ENCODE results near the gene SUSD6. TPM values are rescaled to one million over a fixed set of nuclear protein-coding genes. Genes with fewer than 3 reads are reported as not detected.

Gene SUSD6
- total and polyA plus RNA-seq, 9 of the 15 experiments (the other 6 are each of a cell fraction or from before 2014, with no cell fraction given): 2.9 to 20.7 (median 5.6) TPM

- intact Hi-C loops (cut with micrococcal nuclease): loop anchor here (5.0 kb wide), 1 partner anchor 51 kb away; no protein-coding TSS in a partner anchor
- Histone ChIP-seq H2AFZ (ENCODE audit: low read depth, low read length) (no peak overlapping the region), H3K79me2 (ENCODE audit: control insufficient read depth, insufficient read depth, low read length) (peaks cover 99% of the 10 kb centered on the region), H3K9me3 (replicated peaks; ENCODE audit: control insufficient read depth, insufficient read depth, low read depth, low read length) (no peaks in the 10 kb centered on the region), H3K9me1 (ENCODE audit: control insufficient read depth, insufficient read depth, low read length) (no peaks in the 10 kb centered on the region), H3K4me2 (ENCODE audit: insufficient read depth, low read length) (peak overlapping the region; percentile 17), H3K27me3 (ENCODE audit: control insufficient read depth in 2 of 2, insufficient read depth in 2 of 2, low read length in 2 of 2) (no peaks in the 10 kb centered on the region), H3K27ac (ENCODE audit: extremely low read depth, low read depth, low read length) (peak overlapping the region; percentile 80; the same call in 2 of the 3 replicates), H3K4me1 (replicated peaks in 1 of 2; ENCODE audit: control insufficient read depth in 2 of 2, insufficient read depth in 2 of 2, low read length in 2 of 2) (peaks cover 17 to 71% of the 10 kb centered on the region in 2 experiments), H3K4me3 (no peak overlapping the region), H4K20me1 (replicated peaks; ENCODE audit: control insufficient read depth, insufficient read depth, low read length) (no peaks in the 10 kb centered on the region), H3K9ac (ENCODE audit: insufficient read depth in 1 of 2, low read depth in 2 of 2, low read length in 2 of 2) (peak overlapping the region in 1 of 2 experiments; percentile 10; a peak in 1 of 4 replicates), H3K36me3 (ENCODE audit: control insufficient read depth, insufficient read depth, low read length) (0 out of 3 replicates have a peak, but pooled peaks cover 2% of the 10 kb centered on the region)
- 0 out of 2 replicates have a peak, but pooled peaks have one; percentile 40 for TF ChIP-seq SMARCE1 (IDR thresholded peaks at IDR 0.05)
- TF ChIP-seq JUND (IDR thresholded peaks at IDR 0.05; ENCODE audit: borderline replicate concordance, low read depth, low read length): peak; percentile 38; the same call in 1 of the 2 replicates
- TF ChIP-seq JUND (tag; IDR thresholded peaks at IDR 0.05; ENCODE audit: borderline replicate concordance, low read depth, low read length): peak; percentile 24; the same call in 1 of the 3 replicates
- peak; percentile 8 for TF ChIP-seq DACH1 (IDR thresholded peaks at IDR 0.05; ENCODE audit: partially characterized antibody)
- TF ChIP-seq HMBOX1 (IDR thresholded peaks at IDR 0.05): peak; percentile 87
- peak; percentile 33; the same call in 1 of the 2 replicates for TF ChIP-seq ARID1B (IDR thresholded peaks at IDR 0.05)
- TF ChIP-seq TGIF2 (CRISPR knock-in tag; IDR thresholded peaks at IDR 0.05): no peak
- peak; percentile 43; the same call in 1 of the 2 replicates for TF ChIP-seq LEF1 (IDR thresholded peaks at IDR 0.05)
- TF ChIP-seq TCF7 (IDR thresholded peaks at IDR 0.05; ENCODE audit: borderline replicate concordance): peak; percentile 74; the same call in 1 of the 2 replicates
- TF ChIP-seq PRDM10 (IDR thresholded peaks at IDR 0.05; ENCODE audit: partially characterized antibody): peak; percentile 78
- TF ChIP-seq, protein P1, sequence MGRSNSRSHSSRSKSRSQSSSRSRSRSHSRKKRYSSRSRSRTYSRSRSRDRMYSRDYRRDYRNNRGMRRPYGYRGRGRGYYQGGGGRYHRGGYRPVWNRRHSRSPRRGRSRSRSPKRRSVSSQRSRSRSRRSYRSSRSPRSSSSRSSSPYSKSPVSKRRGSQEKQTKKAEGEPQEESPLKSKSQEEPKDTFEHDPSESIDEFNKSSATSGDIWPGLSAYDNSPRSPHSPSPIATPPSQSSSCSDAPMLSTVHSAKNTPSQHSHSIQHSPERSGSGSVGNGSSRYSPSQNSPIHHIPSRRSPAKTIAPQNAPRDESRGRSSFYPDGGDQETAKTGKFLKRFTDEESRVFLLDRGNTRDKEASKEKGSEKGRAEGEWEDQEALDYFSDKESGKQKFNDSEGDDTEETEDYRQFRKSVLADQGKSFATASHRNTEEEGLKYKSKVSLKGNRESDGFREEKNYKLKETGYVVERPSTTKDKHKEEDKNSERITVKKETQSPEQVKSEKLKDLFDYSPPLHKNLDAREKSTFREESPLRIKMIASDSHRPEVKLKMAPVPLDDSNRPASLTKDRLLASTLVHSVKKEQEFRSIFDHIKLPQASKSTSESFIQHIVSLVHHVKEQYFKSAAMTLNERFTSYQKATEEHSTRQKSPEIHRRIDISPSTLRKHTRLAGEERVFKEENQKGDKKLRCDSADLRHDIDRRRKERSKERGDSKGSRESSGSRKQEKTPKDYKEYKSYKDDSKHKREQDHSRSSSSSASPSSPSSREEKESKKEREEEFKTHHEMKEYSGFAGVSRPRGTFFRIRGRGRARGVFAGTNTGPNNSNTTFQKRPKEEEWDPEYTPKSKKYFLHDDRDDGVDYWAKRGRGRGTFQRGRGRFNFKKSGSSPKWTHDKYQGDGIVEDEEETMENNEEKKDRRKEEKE (IDR thresholded peaks at IDR 0.05; ENCODE audit: borderline replicate concordance in 1 of 2, control insufficient read depth in 1 of 2, low read depth in 2 of 2, low read length in 1 of 2): no peak
- peak; percentile 51 for TF ChIP-seq FOSL1 (tag; conservative IDR thresholded peaks at IDR 0.05)
- WGBS (ENCODE audit: insufficient coverage, low coverage, missing lambda C conversion rate): no CpG with 5 or more reads among the region's 1 CpG
- ChIA-PET CTCF (ENCODE audit: low intra/inter-chr PET ratio) (no interaction called here), POLR2A (interaction anchor here (0.9 kb wide), 1 partner anchor 13 kb away, joined by 3 read pairs; no protein-coding TSS in a partner anchor)
- DNase-seq (ENCODE audit: extremely low read depth in 1 of 4, low spot score in 3 of 4) (peak in 2 of 4 experiments; percentile 21 to 60), ATAC-seq (peak; percentile 58), FAIRE-seq (peak; percentile 61)
- no TSS peak for BruUV-seq (replicated peaks)
- in situ Hi-C loops (cut with MboI): no loop called here
These were observed 40.3 kb downstream of the SUSD6 start for GRCh38 chr14:69651664-69652063.
